ENCODE data around the gene OGDH.

- TF ChIP-seq CTCF (IDR thresholded peaks at IDR 0.05) (no peak), POLR2A (IDR thresholded peaks at IDR 0.05) (no peak)
These were observed 29.7 kb downstream of the OGDH start for GRCh38 chr7:44636041-44636584.
